NCI-H187 treated with DMSO at 0.1 percent for 48 hours (cell line): ENCODE results near the gene RPN2.
A peak's percentile ranks its signal among the peaks of the same experiment; 100 is the strongest.

Experiments
- DNase-seq: peaks from one replicate; lab custom pipeline; 2025; lab: John Stamatoyannopoulos, UW

Gene RPN2

GRCh38 chr20:37185686-37186085, 6.6 kb downstream of the RPN2 start:
- no peak for DNase-seq

- no peak for DNase-seq
Measured at GRCh38 chr20:37188787-37189186, 9.7 kb downstream of the RPN2 start.

DNA sequence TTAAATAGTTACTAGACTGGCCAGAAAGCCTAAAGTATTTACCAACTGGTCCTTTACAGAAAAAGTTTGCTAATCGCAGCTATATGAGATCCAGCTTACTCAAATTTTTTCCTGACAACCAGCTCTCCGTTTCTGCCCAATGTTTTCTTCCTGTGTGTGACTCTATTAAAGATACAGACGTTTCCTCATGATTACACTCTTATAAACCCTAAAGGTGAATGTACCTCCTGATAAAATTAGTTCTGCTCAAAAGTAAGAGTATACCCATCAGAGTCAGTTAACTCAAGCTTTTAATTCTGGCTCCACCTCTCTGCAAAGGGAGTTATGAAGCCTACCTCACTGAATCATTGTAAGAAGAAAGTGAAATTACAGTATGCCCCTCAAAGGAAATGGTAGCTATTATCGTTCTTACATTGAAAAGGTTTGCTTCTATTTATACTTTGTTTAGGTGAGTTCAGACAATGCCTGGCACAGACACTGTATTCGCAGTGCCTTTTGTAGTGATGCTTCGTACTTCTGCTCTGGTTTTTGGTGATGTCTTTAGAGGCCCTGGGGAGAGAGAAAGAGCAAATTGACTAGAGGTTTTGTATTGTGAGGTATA, 10.4 kb downstream of the RPN2 start:
- no peak for DNase-seq

- DNase-seq, result no peak
Measured at GRCh38 chr20:37190354-37191112, 11.4 kb downstream of the RPN2 start.

- peak; percentile 60 for DNase-seq
Measured at GRCh38 chr20:37192137-37192854, 13.2 kb downstream of the RPN2 start.

GRCh38 chr20:37193226-37193625, 14.1 kb downstream of the RPN2 start:
- DNase-seq, result no peak

GRCh38 chr20:37193821-37194220, 14.7 kb downstream of the RPN2 start:
- DNase-seq, result no peak

GRCh38 chr20:37194621-37195417, 15.7 kb downstream of the RPN2 start:
- no peak for DNase-seq

- DNase-seq, result no peak
Measured at GRCh38 chr20:37198932-37199660, 20.0 kb downstream of the RPN2 start.

GRCh38 chr20:37200376-37200775, 21.2 kb downstream of the RPN2 start:
- no peak for DNase-seq

GRCh38 chr20:37200926-37201826, 22.0 kb downstream of the RPN2 start:
- DNase-seq, result no peak

DNA sequence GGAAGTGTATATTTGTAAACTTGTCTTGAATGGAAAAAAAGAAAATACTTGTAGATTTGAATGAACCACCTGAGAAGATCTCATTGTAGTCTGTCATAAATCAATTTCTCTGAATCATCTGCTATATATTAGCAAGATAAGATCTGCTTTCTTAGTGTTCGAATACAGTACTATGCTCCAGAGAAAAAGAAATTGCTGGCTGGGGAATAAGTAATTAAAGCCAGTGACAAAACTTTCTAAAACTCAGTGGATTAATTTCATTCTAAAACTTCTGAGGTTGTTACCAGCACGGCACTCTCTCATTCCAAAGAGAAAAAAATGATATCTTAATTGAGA, 22.7 kb downstream of the RPN2 start:
- no peak for DNase-seq

DNA sequence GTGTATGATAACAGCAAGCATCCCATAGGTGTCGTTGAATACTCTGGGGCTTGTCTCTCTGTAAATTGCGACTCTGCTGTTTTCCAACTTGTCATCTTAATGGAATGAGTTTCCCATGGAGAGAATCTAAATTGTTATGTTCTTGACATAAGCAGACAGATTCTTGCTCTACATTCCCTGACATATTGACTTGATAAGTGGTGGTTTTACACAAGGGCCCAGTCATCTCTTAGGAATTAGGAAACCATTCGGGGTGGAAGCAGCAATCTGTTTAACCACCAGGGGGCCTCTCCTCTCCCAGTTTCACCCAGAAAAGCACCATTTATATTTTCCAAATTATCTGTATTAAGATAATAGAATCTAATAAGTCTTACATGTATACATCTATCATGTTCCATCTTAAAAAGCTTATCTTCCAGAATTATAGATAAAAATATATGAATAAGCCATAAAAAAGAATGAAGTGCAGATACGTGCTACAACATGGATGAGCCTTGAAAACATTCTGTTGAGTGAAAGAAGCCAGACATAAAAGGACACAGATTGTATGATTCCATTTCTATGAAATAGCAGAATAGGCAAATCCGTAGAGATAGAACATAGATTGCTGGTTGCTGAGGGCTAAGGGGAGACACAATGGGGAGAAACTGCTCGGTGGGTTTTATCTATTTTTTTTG, 23.3 kb downstream of the RPN2 start:
- peak; percentile 23 for DNase-seq

DNA sequence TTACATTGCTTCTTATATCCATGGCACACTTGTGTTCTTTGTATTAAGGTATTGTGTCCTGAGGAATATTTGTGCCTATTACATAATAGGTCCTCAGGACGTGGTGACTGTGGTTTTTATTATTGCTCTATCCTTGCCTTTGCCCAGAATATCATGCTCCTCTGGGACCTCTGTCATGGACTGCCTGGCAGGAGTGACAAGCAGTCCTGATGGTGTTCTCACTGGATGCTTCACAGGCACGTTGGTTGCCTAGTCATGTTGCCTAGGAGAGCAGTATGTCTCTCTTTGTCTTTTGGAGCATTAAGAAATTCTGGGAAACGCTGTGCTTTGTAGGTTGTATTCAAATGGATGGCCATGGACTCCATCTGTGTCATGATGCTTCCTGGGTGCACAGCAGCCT, 24.9 kb downstream of the RPN2 start:
- no peak for DNase-seq

- DNase-seq, result no peak
Measured at GRCh38 chr20:37205130-37205529, 26.0 kb downstream of the RPN2 start.

DNA sequence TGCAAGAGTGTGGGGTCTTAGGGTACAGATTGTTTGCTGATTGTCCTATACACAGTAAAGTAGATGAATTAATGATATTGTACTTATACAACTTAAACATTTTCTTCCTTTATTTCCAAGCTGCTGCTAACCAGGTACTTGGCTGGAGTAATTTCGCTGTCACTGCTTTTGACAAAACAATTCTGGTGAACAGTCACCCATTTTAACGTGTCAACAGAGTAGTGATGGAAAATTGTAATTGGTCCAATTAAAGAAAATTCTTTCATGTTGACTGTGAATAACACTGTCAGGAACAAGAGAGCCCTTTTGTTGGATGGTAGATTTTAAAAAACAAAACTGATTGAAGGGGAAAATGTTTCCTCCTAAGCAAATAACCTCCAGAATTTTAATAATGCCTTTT, 26.7 kb downstream of the RPN2 start:
- DNase-seq, result no peak

- no peak for DNase-seq
Measured at GRCh38 chr20:37207171-37207570, 28.0 kb downstream of the RPN2 start.

GRCh38 chr20:37209193-37209592, 30.1 kb downstream of the RPN2 start:
- DNase-seq, result no peak

GRCh38 chr20:37209661-37210314, 30.7 kb downstream of the RPN2 start:
- DNase-seq, result no peak

- no peak for DNase-seq
Measured at GRCh38 chr20:37218441-37218840, 39.3 kb downstream of the RPN2 start.
